Liver (tissue), 3 donors: ENCODE results near the gene NIPSNAP3A.

Experiments
- CTCF ChIP-seq: fragments of 150-350 bp; IDR thresholded peaks from 2 replicates; pipeline ENCODE4 v1.5.1; 2017; ENCODE audit warnings: improper control_type of control experiment, low read depth, low read length; ENCODE audit not compliant: missing input control
- FOXA1 ChIP-seq: IDR thresholded peaks from 2 replicates; pipeline ENCODE4 v1.6.1; 2016; ENCODE audit warnings: antibody characterized with exemption
- GABPA ChIP-seq, 2 donors: IDR thresholded peaks in 1 of 2; conservative IDR thresholded peaks in 1 of 2; 2 replicates each; pipeline ENCODE4 v1.6.1; 2016; ENCODE audit warnings: antibody characterized with exemption in 2 of 2, mild to moderate bottlenecking in 1 of 2, moderate library complexity in 1 of 2
- JUND ChIP-seq, 2 donors: IDR thresholded peaks; 2 replicates each; pipeline ENCODE4 v1.6.1; 2016; ENCODE audit warnings: antibody characterized with exemption in 2 of 2
- MAX ChIP-seq: IDR thresholded peaks from 2 replicates; pipeline ENCODE4 v1.6.1; 2016; ENCODE audit warnings: antibody characterized with exemption
- RAD21 ChIP-seq, 2 donors: IDR thresholded peaks; 2 replicates each; pipeline ENCODE4 v1.6.1; 2016; ENCODE audit warnings: antibody characterized with exemption in 2 of 2, mild to moderate bottlenecking in 2 of 2
- REST ChIP-seq: IDR thresholded peaks from 2 replicates; pipeline ENCODE4 v1.6.1; 2016; ENCODE audit warnings: antibody characterized with exemption, mild to moderate bottlenecking
- SP1 ChIP-seq: IDR thresholded peaks from 2 replicates; pipeline ENCODE4 v1.6.1; 2018; ENCODE audit warnings: antibody characterized with exemption, mild to moderate bottlenecking
- TAF1 ChIP-seq: conservative IDR thresholded peaks from 2 replicates; pipeline ENCODE4 v1.6.1; 2016; ENCODE audit warnings: antibody characterized with exemption, mild to moderate bottlenecking
- YY1 ChIP-seq: IDR thresholded peaks from 2 replicates; pipeline ENCODE4 v1.6.1; 2016; ENCODE audit warnings: antibody characterized with exemption, mild to moderate bottlenecking
- donor health status: healthy.
- donor health status: healthy.

GRCh38 chr9:104787306-104788015 lies 40.0 kb downstream of the NIPSNAP3A start:
- TF ChIP-seq CTCF (no peak), REST (no peak), TAF1 (no peak), YY1 (no peak), RAD21 (IDR thresholded peaks at IDR 0.05) (no peak), JUND (IDR thresholded peaks at IDR 0.05) (no peak), MAX (no peak), GABPA (IDR thresholded peaks at IDR 0.05 in 1 of 2, conservative IDR thresholded peaks at IDR 0.05 in 1 of 2) (no peak), SP1 (no peak), FOXA1 (no peak)
